ENCODE results near the gene ARNT2.

Gene ARNT2

DNA sequence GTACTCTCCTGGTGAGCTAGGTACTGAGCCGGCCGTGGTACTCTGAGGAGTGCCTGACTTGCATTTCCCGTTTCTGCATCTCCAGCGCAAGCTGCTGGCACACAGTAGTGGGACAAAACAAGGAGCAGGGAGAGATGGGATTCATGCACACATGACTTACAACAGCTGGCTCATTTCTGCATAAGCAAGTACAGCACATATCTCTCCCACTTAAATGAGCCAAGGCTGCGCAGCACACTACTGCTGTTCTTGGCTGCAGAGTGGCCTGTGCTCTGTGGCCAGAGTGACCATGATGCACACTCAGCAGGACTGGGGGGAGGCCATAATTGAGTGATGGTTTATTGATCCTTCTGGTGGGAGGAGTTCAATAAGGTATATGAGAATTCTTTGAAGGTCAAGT, 231.8 kb downstream of the ARNT2 start:
- H3K27me3 ChIP-seq (replicated peaks; ENCODE audit: insufficient read depth, low read length): no peaks in the 10 kb centered on the region
- no peaks in the 10 kb centered on the region for H3K4me1 ChIP-seq (ENCODE audit: low read length)
- no peaks in the 10 kb centered on the region for H3K9me2 ChIP-seq (replicated peaks; ENCODE audit: insufficient read depth, low read length)

DNA sequence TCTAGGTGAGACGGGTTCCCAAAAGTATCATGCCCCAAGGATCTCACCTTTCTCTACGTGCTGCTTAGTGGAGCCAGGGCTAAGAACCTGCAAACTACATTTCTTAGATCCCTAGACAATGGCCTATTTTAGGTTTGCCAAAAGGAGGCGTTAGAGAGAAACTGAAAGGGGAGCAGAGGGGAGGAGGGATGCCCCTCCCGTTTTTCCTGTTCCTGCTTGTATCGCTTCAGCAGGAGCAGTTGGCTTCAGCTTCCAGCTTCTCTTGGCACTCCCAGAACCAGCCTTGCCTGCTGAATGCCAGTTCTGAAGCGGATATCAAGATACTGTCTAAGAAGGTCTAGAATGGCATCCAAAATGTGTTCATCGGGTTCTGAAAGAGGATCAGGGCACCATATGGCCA, 232.5 kb downstream of the ARNT2 start:
- Histone ChIP-seq H3K36me3 (replicated peaks; ENCODE audit: insufficient read depth, low read length) (no peaks in the 10 kb centered on the region), H3K4me2 (ENCODE audit: low read depth, low read length) (no peak overlapping the region), H2AFZ (ENCODE audit: low read length) (no peak overlapping the region), H3F3A (ENCODE audit: insufficient read depth, low read length) (no peaks in the 10 kb centered on the region), H3K4me1 (ENCODE audit: low read length) (no peaks in the 10 kb centered on the region), H4K20me1 (ENCODE audit: insufficient read depth, low read length) (no peaks in the 10 kb centered on the region), H3K27ac (ENCODE audit: low read length) (no peak overlapping the region), H3K9ac (ENCODE audit: low read length) (no peak overlapping the region), H3K79me2 (ENCODE audit: low read length) (no peaks in the 10 kb centered on the region), H3K9me3 (replicated peaks; ENCODE audit: insufficient read depth, low read length) (no peaks in the 10 kb centered on the region), H3K4me3 (ENCODE audit: low read length) (no peak overlapping the region), H3K9me2 (replicated peaks; ENCODE audit: insufficient read depth, low read length) (no peaks in the 10 kb centered on the region), H3K27me3 (replicated peaks; ENCODE audit: insufficient read depth, low read length) (no peaks in the 10 kb centered on the region)
- DNase-seq: no peak
- TF ChIP-seq EZH2 (optimal IDR thresholded peaks at IDR 0.05; ENCODE audit: low read depth, low read length) (no peak), EZH2phosphoT487 (IDR thresholded peaks at IDR 0.05; ENCODE audit: low read length) (no peak)
- TF ChIP-seq, protein P1, sequence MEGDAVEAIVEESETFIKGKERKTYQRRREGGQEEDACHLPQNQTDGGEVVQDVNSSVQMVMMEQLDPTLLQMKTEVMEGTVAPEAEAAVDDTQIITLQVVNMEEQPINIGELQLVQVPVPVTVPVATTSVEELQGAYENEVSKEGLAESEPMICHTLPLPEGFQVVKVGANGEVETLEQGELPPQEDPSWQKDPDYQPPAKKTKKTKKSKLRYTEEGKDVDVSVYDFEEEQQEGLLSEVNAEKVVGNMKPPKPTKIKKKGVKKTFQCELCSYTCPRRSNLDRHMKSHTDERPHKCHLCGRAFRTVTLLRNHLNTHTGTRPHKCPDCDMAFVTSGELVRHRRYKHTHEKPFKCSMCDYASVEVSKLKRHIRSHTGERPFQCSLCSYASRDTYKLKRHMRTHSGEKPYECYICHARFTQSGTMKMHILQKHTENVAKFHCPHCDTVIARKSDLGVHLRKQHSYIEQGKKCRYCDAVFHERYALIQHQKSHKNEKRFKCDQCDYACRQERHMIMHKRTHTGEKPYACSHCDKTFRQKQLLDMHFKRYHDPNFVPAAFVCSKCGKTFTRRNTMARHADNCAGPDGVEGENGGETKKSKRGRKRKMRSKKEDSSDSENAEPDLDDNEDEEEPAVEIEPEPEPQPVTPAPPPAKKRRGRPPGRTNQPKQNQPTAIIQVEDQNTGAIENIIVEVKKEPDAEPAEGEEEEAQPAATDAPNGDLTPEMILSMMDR (IDR thresholded peaks at IDR 0.05; ENCODE audit: low read length): no peak

More for the DNA sequence above, 231.8 kb downstream of the ARNT2 start:
- Histone ChIP-seq H3F3A (ENCODE audit: insufficient read depth, low read length) (no peaks in the 10 kb centered on the region), H3K9me3 (replicated peaks; ENCODE audit: insufficient read depth, low read length) (no peaks in the 10 kb centered on the region), H3K27ac (ENCODE audit: low read length) (no peak overlapping the region), H3K4me3 (ENCODE audit: low read length) (no peak overlapping the region), H3K4me2 (ENCODE audit: low read depth, low read length) (no peak overlapping the region), H3K79me2 (ENCODE audit: low read length) (no peaks in the 10 kb centered on the region), H3K9ac (ENCODE audit: low read length) (no peak overlapping the region), H3K36me3 (replicated peaks; ENCODE audit: insufficient read depth, low read length) (no peaks in the 10 kb centered on the region), H4K20me1 (ENCODE audit: insufficient read depth, low read length) (no peaks in the 10 kb centered on the region), H2AFZ (ENCODE audit: low read length) (no peak overlapping the region)
- TF ChIP-seq EZH2 (optimal IDR thresholded peaks at IDR 0.05; ENCODE audit: low read depth, low read length): no peak
- TF ChIP-seq, protein P1 (IDR thresholded peaks at IDR 0.05; ENCODE audit: low read length): no peak
- TF ChIP-seq EZH2phosphoT487 (IDR thresholded peaks at IDR 0.05; ENCODE audit: low read length): no peak
- no peak for DNase-seq

DNA sequence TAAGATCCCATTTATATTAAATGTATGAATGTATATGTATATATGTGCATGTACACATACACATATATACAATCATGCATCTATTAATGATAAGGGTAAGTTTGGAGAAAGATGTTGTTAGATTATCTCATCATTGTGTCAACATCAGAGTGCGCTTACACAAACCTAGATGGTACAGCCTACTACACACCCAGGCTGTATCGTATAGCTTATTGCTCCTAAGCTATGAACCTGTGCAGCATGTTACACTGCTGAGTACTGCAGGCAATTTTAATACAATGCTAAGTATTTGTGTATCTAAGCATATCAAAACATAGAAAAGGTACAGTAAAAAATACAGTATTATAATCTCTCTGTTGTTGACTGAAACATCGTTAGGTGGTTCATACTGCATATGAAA, 233.6 kb downstream of the ARNT2 start:
- Histone ChIP-seq H3K4me3 (ENCODE audit: low read length) (no peak overlapping the region), H2AFZ (ENCODE audit: low read length) (no peak overlapping the region), H3K27ac (ENCODE audit: low read length) (no peak overlapping the region), H3K4me2 (ENCODE audit: low read depth, low read length) (no peak overlapping the region), H3K9me2 (replicated peaks; ENCODE audit: insufficient read depth, low read length) (no peaks in the 10 kb centered on the region), H3F3A (ENCODE audit: insufficient read depth, low read length) (no peaks in the 10 kb centered on the region), H4K20me1 (ENCODE audit: insufficient read depth, low read length) (no peaks in the 10 kb centered on the region), H3K79me2 (ENCODE audit: low read length) (no peaks in the 10 kb centered on the region), H3K9me3 (replicated peaks; ENCODE audit: insufficient read depth, low read length) (no peaks in the 10 kb centered on the region), H3K4me1 (ENCODE audit: low read length) (no peaks in the 10 kb centered on the region), H3K36me3 (replicated peaks; ENCODE audit: insufficient read depth, low read length) (no peaks in the 10 kb centered on the region), H3K9ac (ENCODE audit: low read length) (no peak overlapping the region), H3K27me3 (replicated peaks; ENCODE audit: insufficient read depth, low read length) (no peaks in the 10 kb centered on the region)
- TF ChIP-seq, protein P1 (IDR thresholded peaks at IDR 0.05; ENCODE audit: low read length): no peak
- TF ChIP-seq EZH2phosphoT487 (IDR thresholded peaks at IDR 0.05; ENCODE audit: low read length) (no peak), EZH2 (optimal IDR thresholded peaks at IDR 0.05; ENCODE audit: low read depth, low read length) (no peak)
- DNase-seq: no peak
